HG03060 (cell line): ENCODE results near the gene TMEM69.

Experiments
- ATAC-seq: cut with Tn5 transposase; IDR thresholded peaks from one replicate; pipeline ENCODE4 v1.9.1; 2021; ENCODE audit warnings: low read depth, moderate number of reproducible peaks; ENCODE audit not compliant: unreplicated experiment

The TMEM69 gene, protein sequence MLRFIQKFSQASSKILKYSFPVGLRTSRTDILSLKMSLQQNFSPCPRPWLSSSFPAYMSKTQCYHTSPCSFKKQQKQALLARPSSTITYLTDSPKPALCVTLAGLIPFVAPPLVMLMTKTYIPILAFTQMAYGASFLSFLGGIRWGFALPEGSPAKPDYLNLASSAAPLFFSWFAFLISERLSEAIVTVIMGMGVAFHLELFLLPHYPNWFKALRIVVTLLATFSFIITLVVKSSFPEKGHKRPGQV

DNA sequence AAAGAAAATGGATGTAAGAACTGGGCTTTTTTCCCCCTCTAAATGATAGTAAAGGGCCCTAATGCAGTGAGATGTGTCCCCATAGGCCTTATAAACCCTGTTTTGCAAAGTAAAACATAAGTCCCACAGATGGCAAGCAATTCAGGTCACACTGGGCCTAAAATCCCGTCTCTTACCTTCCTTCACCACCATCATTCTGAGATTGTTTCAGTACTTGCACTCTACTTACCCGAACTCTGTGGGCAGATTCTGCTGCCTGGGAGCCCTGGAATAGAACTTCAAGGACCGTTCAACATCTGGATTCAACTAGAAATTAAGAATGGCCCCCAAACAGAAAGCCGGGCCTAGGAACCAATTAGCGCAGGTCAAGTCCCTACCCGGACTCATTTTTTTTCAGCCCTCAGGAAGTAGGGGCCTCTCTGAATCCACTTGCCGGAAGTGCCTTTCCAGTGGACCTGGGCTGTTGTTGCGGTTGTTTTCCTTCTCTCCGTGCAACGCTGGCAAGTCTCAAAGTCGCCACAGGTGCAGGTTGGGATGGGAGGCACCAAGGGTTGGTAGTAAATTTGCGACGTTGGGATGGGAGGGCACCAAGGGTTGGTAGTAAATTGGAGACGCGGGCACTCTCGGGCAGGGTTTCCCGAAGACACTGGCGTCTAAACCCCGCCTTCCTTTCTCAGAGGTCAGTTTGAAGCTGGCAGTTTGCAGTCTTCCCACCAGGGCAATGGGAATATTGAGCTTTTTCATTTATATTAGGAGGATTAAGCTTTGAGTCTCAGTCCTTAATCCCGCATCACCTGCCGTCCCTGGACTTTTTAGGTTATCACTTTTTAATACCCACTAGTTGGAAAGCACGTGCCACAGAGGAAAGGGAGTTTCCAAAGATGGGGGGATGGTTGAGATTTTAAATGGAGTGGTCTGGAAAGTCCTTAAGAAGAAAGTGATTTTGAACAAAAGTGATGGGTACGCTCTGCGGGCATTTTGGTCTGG, at the start of gene TMEM69:
TMEM69 (plus strand) TSS at position 428 of the 987 bp plus-strand sequence. CDS start 2,888 bp downstream, outside the sequence.
- ATAC-seq, result no peak

DNA sequence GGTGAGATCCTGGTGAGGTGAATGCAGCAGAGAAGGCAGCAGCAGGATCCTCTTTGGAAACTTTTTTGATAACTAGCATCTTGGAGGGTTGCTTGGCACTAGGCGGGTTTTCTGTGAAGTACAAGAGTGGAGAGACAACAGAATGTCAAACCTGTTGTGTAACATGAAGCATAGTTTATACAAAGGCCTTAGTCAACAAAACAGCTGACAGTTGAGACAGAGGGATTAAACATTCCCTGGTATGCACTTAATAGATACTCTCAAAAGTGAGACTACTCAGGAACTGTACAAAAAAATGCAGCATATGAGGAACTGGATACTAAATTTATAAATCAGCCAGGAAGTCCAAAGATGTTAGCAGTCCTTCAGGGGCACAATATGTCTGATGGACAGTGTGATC, 47.7 kb upstream of the TMEM69 start:
- no peak for ATAC-seq

DNA sequence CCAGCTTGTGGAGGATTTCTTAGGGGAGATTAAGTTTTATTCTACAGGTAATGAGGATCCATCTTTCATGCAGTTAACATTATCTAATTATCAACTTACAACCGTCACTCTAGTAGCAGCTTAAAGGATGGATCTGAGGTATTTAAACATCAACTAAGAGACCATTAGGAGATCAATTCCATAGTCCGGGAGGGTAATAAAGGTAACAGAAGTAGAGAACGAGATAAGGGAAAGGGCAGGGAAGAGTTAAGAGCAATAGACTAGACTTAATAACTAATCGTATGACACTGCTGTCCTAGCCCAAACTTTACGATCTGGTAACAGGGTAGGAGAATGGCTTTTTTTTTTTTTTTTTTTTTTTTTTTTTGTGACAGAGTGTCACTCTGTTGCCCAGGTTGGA, 44.7 kb upstream of the TMEM69 start:
- no peak for ATAC-seq

DNA sequence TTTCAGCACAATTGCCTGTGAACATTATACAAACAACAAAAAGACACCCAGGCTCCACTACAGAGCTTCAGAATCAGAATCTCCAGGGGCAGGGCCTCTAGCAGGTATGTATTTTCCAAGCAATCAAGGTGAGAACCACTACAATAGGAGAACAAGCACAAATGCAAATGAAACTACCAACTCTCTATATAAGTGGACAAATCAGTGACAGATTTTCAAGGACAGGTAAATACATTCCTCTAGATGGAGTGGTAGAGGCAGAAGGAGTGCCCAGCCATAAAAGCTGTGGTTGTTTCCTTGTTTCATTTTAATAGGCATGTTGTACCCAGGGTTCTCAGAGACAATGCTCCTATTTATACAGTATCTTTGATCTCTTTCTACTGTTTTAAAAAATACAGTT, 44.0 kb upstream of the TMEM69 start:
- ATAC-seq, result no peak

DNA sequence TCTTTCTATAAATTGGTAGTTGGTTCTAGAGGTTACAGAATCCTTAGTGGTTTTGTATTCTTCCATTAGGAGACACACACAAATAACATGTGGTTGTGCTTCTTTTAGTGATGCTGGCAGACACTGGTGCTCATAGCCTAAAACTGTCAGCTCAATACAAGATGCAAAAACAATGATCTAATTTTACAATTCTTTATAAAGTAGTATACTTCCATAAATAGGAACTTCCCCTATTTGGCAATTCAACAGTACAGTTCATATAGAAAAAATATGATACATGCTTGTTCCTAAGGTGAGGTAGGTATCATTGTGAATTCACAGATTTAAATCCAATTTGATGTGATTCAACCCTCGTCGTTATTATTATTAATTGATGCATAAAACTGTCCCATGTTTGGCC, 43.3 kb upstream of the TMEM69 start:
- ATAC-seq, result no peak

DNA sequence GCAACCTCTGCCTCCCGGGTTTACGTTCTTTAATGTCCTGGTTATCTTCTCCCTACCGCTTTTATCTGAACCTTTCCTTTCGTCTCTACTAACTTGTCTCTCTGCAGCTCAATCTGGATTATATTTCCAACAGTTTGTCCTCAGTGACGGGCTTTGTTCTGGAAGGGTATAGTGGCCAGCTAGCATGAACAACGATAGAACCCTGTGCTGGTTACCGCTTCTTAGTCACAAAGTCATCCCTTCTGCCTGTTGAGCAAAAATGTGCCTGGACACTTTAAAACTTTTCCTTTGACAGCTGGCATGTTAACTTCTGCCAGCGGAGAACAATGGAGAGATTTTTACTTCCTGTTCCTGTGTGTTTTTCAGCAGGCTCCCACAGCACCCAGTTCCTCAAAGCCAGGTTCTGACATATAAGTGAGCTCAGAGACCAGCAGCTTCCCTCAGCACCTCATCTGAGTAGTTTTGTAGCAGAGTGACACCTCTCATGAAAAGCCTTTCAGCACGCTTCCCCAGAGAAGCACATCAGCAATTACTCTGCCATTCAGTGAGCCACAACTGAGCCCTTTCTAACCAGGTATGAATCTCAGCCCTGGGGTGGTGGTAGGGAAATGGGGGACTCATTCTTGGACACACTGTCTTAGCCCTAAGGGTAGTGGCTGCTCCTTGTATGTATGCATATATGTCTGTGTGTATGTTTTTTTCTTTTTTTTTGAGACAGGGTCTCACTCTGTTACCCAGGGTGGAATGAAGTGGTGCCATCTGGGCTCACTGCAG, 40.5 kb upstream of the TMEM69 start:
- ATAC-seq, result no peak

DNA sequence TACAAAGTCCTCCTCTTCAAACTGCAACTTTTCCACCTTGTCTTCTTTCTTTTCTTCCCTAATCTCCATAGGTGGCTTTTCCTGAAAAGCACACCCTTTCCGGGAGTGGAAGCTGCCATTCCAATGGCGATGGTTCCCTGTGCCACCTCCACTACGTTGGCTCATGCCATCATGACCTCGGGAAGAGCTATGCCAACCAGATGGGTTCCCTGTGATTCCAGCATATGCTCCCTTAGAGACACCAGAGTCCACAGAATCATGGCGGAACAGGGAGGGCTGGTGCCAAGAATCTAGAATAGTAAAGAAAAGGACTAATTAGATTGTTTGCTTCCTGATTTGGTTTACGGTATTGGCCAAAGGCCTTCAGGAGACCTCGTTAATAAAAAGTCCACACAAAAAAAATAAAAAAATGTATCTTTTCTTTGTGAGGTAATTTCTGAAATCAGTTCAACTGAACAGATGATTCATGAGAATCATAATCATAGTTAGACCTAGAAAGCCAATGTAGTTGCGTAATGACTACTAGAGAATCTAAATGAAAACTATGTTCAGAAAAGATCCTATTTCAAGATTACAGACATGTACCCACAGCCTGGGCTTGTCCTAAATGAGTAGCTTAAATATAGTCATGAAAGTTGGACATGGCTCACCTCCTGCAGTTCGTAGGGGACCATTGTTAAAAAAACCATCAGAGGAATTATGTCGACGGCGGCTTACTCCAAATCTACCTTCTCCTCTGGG, 33.3 kb upstream of the TMEM69 start:
- no peak for ATAC-seq

DNA sequence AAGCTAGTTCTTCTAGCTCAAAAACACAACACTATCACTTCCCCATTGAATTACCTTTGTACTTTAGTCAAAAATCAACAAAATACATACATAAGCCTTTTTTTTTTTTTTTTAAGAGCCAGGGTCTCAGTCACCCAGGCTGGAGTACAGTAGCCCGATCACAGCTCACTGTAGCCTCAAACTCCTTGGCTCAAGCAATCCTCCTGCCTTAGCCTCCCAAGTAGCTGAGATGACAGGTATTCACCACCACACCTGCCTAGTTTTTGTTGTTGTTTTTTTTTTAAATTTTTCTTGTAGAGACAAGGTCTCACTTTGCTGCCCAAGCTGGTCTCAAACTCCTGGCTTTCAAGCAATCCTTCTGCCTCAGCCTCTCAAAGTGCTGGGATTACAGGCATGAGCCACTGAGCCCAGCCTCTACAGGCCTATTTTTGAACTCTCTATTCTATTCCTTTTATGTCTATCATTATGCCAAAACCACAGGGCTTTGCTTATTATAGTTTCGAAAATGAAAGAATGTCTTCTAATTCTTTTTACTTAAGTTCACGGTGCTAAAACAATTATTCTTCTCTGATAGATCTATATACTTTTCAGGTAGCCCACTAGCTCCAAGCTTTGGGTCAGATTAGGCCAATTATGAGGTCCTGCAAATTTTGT, 31.3 kb upstream of the TMEM69 start:
- no peak for ATAC-seq

DNA sequence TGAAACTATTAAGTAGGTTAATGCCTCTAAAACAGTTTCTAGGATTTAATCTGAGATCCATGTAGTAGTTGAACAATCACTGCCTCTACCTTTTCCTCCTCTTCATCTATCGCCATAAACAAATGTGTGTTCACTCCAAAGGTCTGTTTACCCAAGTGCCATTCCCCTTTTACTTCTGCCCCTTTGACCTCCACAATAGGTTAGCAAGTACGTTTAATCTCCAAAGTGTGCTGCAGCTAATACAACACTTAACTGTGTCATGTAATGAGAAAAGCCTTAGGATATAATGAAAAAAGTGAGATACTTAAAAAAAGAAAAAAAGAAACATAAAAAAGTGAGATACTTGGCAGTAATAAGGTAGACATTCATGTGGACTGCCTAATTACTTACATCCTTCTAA, 29.8 kb upstream of the TMEM69 start:
- ATAC-seq, result no peak

DNA sequence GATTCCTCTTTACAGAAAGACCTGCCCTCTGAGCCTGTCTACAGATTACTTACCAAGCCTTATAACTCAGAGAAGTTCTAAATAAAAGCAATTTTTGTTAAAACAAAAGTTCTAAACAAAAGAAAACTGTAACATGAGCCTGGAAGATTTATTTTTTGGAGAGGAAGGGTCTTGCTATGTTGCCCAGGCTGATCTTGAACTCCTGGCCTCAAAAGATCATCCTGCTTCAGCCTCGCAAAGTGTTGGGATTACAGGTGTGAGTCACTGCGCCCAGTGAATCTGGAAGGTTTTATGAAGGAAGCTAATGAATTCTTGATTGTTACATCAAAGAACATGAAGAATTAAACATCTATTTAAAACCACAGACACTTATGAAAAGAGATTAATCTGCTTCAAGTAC, 28.8 kb upstream of the TMEM69 start:
- no peak for ATAC-seq

DNA sequence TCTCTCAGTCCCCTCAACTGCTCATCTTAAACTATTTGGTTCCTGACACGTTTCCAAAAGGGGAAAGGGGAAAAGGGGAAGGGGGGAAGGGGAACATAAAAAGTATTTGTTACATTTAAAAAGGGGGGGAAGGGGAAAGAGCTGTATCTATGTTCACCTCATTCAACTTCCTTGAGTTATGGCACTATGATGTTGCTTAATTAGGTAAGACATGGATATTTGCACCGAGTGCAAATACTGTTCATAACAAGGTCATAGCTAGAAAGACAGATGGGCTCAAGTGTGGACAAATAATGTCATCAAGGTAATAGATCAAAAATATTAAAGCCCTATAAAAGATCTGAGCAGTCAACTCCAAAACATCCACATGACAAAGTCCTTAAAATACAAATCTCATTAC, 27.6 kb upstream of the TMEM69 start:
- no peak for ATAC-seq

DNA sequence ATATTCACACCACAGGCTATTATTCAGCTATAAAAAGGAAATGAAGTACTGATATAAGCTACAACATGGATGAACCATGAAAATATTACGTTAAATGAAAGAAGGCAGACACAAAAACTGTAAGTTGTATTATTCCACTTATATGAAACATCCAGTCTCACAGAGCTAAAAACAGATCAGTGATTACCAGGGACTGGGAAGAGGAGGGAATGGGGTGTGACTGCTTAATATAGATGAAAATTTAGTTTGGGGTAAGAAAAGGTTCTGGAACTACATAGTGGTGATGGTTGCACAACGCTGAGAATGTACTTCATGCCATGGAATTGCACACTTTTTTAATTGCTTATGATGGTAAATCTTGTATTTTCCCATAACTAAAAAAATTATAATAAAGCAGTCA, 21.1 kb upstream of the TMEM69 start:
- ATAC-seq, result no peak

DNA sequence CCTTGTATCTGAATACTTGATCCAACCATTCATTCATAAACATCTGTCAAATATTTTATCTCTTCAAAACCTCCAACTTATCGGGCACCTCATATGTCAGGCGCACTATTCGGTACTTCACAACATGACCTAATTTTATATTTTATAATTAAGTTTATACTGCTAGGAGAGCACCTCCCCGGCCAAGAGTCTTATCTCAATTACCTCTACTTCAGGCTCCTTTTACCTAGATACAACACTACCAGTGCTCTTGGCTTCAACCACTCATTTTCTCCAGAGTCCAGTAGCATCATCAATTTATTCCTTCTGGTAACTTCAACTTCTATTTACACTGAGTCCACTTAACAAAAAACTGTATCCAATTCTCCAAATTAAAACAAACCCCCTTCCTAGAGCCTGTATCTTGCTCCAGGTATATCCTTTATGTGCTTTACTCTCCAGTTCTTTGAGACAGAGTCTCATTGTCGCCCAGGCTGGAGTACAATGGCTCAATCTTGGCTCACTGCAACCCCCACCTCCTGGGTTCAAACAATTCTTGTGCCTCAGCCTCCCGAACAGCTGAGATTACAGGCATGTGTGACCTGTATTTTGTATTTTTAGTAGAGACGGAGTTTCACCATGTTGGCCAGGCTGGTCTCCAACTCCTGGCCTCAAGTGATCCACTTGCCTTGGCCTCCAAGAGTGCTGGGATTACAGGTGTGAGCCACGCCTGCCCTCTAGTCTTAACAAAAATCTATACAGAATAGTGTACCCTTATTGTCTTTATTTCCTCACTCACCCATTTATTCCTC, 20.5 kb upstream of the TMEM69 start:
- no peak for ATAC-seq

DNA sequence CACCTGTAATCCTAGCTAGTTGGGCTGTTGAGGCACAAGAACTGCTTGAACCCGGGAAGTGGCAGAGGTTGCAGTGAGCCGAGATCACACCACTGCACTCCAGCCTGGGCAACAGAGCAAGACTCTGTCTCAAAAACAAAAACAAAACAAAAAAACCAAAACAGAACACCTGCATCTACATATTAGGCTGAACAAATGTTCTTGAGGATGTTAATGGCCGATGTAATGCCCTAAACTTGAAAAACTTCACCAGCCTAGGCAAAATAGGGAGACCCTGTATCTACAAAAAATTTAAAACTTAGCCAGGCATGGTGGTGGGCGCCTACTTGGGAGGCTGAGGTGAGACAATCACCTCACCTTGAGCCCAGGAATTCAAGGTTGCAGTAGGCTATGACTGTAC, 19.5 kb upstream of the TMEM69 start:
- ATAC-seq, result no peak

DNA sequence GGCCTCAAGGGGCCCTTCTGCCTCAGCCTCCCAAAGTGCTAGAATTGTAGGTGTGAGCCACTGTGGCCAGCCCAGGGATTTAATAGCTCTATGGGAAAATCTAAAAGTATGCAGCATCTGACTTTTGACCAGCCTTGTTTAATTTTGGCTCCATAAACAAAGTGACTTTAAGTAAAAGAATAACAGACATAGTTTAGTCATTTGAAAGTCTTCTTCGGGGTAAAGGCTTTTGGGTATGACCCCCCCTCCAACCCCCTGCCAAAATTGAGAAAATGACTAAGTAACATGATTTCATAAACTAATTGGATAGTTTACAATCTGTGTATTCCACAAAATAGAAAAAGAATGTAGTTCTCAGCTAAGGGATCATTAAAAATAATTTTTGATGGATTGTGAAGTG, 18.6 kb upstream of the TMEM69 start:
- no peak for ATAC-seq

DNA sequence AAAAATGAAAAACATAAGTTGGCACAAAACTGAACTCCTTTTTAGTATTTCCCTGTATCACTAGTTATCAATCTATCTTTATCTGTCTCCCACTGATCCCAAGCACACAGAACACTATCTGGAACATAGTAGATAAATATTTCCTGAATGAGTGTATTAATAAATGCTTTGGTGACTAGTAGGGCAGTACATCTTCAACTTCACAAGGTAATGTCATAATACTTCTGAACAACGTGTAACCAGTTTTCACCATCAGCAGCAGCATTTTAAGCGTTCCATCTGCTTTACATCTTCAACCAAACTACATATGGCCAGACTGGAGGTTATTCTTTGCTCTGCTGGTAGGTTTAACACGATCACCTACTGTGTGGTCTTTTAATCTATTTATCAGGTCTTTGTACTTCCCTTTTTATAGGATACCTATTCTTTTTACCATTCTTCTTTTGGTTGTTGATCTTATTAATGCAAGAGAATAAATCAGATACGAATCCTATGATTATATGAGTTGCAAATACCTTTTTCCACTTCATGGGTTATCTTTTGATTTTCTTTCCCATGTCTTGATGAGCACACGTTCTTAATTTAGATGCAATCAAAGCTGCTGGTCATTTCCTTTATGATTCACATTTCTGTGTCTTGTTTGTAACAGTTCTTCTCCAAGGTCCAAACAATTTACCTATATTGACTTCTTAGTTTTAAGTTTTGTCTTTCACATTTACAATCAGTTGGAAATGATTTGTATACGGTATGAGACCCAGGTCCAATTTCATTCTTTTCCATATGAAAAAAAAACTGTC, 17.9 kb upstream of the TMEM69 start:
- ATAC-seq, result no peak

DNA sequence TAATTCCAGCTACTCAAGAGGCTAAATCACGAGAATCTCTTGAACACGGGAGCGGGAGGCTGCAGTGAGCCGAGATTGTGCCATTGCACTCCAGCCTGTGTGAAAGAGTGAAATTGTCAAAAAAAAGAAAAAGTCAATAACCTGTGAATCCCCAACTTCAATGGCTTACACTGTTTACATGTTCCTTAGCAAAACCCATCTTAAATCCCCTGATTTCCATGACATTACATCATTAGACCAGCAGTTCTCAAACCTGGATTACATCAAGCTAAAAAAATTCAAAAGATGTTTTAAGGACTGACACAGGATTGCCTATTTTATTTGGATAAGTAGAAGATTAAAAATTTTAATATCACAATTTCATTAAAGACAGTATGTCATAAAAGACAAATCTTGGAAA, 14.0 kb upstream of the TMEM69 start:
- no peak for ATAC-seq

DNA sequence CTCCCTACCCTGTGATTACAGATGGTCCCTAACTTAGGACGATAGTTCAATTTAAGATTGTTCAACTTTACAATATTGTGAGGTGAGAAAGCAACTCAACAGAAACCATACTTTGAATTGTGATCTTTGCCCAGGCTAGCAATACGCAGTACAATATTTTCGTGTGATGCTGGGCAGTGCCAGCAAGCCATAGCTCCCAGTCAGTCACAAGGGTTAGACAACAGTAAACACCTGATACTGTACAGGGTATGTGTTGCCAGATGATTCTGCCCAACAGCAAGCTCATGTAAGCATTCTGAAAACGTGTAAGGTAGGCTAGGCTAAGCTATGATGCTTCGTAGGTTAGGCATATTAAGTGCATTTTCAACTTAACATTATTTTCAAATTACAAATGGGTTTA, 13.5 kb upstream of the TMEM69 start:
- no peak for ATAC-seq
